ENCODE data around the gene ENTR1.

Gene ENTR1

DNA sequence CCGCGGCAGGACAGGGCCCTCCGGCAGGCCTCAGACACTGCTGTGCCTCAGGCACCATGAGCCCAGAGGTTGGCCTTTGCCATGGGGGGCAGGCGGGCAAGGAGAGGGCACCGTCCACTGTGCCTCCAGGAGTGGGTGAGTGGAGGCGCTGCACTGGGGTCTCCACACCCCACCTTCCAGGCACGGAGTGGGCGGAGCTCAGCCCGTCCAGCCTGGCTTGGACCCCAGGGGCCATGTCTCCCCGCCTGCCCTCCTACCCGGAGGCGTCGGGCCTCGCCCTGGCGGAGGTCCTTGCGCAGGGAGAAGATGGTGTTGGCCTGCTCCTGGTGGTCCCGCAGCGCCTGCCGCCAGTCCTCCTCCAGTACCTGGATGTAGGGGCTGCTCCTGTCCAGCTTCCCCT lies 40.4 kb downstream of the ENTR1 start:
- no peak for DNase-seq (ENCODE audit: low read depth)
- no peak for TF ChIP-seq CTCF (conservative IDR thresholded peaks at IDR 0.05; ENCODE audit: low read length)
- no peak overlapping the region for H3K4me3 ChIP-seq (ENCODE audit: low read length)

GRCh38 chr9:136368190-136368589 lies 42.2 kb downstream of the ENTR1 start:
- H3K4me3 ChIP-seq (ENCODE audit: low read length): no peak overlapping the region
- no peak for TF ChIP-seq CTCF (conservative IDR thresholded peaks at IDR 0.05; ENCODE audit: low read length)
- no peak for DNase-seq (ENCODE audit: low read depth)

- DNase-seq (ENCODE audit: low read depth): no peak
- no peak for TF ChIP-seq CTCF (conservative IDR thresholded peaks at IDR 0.05; ENCODE audit: low read length)
- H3K4me3 ChIP-seq (ENCODE audit: low read length): no peak overlapping the region
Observed at GRCh38 chr9:136367296-136368145, 42.9 kb downstream of the ENTR1 start.

DNA sequence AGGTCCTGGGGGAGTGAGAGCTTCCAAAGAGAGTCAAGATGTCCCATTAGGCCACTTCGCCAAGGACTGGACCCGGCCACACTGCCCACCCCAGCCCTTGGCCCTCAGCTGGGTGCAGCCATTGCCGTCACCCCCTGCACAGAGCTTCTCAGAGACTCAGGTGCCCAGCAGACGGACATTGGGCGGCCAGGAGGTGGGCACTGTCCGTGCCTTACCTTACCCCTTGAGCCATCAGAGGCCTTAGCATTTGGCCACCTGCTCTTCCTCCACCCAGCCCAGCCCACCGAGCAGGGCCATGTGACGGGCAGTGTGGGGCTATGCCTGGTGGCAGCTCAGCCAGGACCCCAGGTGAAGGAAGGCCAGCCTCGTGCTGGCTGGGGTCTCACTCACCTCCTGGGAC lies 43.6 kb downstream of the ENTR1 start:
- no peak overlapping the region for H3K4me3 ChIP-seq (ENCODE audit: low read length)
- no peak for TF ChIP-seq CTCF (conservative IDR thresholded peaks at IDR 0.05; ENCODE audit: low read length)
- no peak for DNase-seq (ENCODE audit: low read depth)

- no peak for DNase-seq (ENCODE audit: low read depth)
- H3K4me3 ChIP-seq (ENCODE audit: low read length): no peak overlapping the region
- no peak for TF ChIP-seq CTCF (conservative IDR thresholded peaks at IDR 0.05; ENCODE audit: low read length)
Observed at GRCh38 chr9:136365775-136366222, 44.6 kb downstream of the ENTR1 start.

DNA sequence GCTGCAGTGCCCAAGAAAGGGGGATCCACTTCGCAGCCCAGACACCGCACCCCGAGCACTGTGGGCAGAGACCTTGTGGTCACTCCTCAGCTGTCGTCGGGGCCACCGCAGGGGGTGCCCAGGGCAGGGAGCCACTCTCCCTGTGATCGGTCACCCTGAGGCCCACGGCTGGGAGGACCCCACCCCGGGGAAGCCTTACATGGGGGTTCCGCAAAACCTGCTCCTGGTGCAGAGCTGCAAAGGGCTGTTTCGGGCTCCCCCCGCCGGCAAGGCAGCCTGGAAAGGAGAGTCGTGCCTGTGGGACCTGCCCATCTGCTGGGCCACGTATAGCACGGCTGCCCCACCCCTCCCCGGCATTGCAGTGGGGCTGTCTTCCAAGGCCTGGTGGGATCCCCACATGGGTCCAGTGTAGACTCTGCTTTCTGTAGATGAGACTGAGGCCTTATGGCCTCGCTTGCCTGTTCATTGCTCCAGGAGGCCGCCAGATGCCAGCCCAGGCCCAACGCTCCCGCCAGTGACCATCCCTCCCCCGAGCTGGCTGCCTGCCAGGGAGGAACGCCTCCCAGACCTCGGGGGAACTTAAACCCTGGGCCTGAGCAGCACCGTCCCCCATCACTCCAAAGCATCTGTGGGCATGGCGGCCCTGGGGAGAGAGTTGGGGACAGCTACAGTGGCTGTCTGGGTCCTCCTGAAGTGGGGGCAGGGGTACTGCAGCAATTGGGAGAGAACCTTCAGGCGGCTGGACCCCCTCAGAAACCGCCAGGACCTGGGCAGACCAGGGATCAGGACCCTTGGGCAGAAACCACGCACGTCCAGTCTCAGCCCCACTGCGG lies 45.3 kb downstream of the ENTR1 start:
- H3K4me3 ChIP-seq (ENCODE audit: low read length): no peak overlapping the region
- DNase-seq (ENCODE audit: low read depth): peak; percentile 15
- no peak for TF ChIP-seq CTCF (conservative IDR thresholded peaks at IDR 0.05; ENCODE audit: low read length)

All from AG10803 (cell line).